Measurements from ENCODE around the gene CEACAM19.
"Not testable (repeated sequence)": the region's sequence is repeated elsewhere in the genome, so short reads cannot be mapped to it uniquely, and the experiment has no call there.

Gene CEACAM19

GRCh38 chr19:44701228-44701627 lies 29.9 kb downstream of the CEACAM19 start:
- DNase-seq (ENCODE audit: low read depth in 2 of 2), result no peak

- DNase-seq (ENCODE audit: low read depth in 2 of 2), result no peak
These were observed 31.4 kb downstream of the CEACAM19 start for GRCh38 chr19:44702551-44703176.

- no peak for DNase-seq (ENCODE audit: low read depth in 2 of 2)
These were observed 32.2 kb downstream of the CEACAM19 start for GRCh38 chr19:44703336-44704078.

- DNase-seq (ENCODE audit: low read depth in 2 of 2), result no peak
These were observed 33.7 kb downstream of the CEACAM19 start for GRCh38 chr19:44704982-44705381.

GRCh38 chr19:44705502-44706010 lies 34.3 kb downstream of the CEACAM19 start:
- DNase-seq (ENCODE audit: low read depth in 2 of 2), result no peak

- no peak for DNase-seq (ENCODE audit: low read depth in 2 of 2)
These were observed 35.4 kb downstream of the CEACAM19 start for GRCh38 chr19:44706506-44707236.

GRCh38 chr19:44707794-44708193 lies 36.5 kb downstream of the CEACAM19 start:
- DNase-seq (ENCODE audit: low read depth in 2 of 2), result no peak

GRCh38 chr19:44708940-44709339 lies 37.7 kb downstream of the CEACAM19 start:
- no peak for DNase-seq (ENCODE audit: low read depth in 2 of 2)

- DNase-seq (ENCODE audit: low read depth in 2 of 2), result not testable (repeated sequence)
These were observed 38.4 kb downstream of the CEACAM19 start for GRCh38 chr19:44709434-44710266.

- no peak for DNase-seq (ENCODE audit: low read depth in 2 of 2)
These were observed 39.2 kb downstream of the CEACAM19 start for GRCh38 chr19:44710483-44710882.

GRCh38 chr19:44712864-44713515 lies 41.7 kb downstream of the CEACAM19 start:
- no peak for DNase-seq (ENCODE audit: low read depth in 2 of 2)

- no peak for DNase-seq (ENCODE audit: low read depth in 2 of 2)
These were observed 43.4 kb downstream of the CEACAM19 start for GRCh38 chr19:44714597-44715169.

- DNase-seq (ENCODE audit: low read depth in 2 of 2), result no peak
These were observed 46.3 kb downstream of the CEACAM19 start for GRCh38 chr19:44717603-44718002.

- no peak for DNase-seq (ENCODE audit: low read depth in 2 of 2)
These were observed 47.4 kb downstream of the CEACAM19 start for GRCh38 chr19:44718441-44719261.

- no peak for DNase-seq (ENCODE audit: low read depth in 2 of 2)
These were observed 48.0 kb downstream of the CEACAM19 start for GRCh38 chr19:44719262-44719701.

GRCh38 chr19:44720396-44720795 lies 49.1 kb downstream of the CEACAM19 start:
- not testable (repeated sequence) for DNase-seq (ENCODE audit: low read depth in 2 of 2)

GRCh38 chr19:44720945-44721344 lies 49.7 kb downstream of the CEACAM19 start:
- no peak for DNase-seq (ENCODE audit: low read depth in 2 of 2)

GRCh38 chr19:44721369-44721768 lies 50.1 kb downstream of the CEACAM19 start:
- DNase-seq (ENCODE audit: low read depth in 2 of 2), result not testable (repeated sequence)
